Measurements from ENCODE around the gene IRF6.

DNA sequence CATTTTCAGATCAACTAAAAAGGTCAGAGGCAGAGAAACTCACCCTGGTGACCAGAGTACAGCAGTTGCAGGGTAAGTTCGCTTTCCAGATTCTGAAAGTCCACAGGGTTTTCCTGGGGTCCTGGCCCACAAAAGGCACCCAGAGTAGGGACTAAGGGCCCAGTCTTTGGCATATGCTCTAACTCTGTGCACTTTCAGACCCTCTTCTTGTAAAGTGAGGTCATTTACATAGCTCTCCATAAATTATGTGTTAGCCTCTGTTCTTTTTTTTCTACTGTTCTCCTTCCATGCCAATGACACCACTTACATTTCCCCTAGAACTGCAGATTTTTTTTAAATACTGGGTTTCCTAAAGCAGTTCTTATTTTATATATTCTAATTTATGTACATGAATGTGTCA lies 27.8 kb downstream of the IRF6 start:
- TF ChIP-seq ZNF565 (CRISPR knock-in tag; conservative IDR thresholded peaks at IDR 0.05; ENCODE audit: low read depth) (no peak), ZFP30 (CRISPR knock-in tag; IDR thresholded peaks at IDR 0.05) (no peak), RARB (CRISPR knock-in tag; IDR thresholded peaks at IDR 0.05) (no peak), CSDC2 (CRISPR knock-in tag; IDR thresholded peaks at IDR 0.05) (no peak)
- TF ChIP-seq, protein P1, sequence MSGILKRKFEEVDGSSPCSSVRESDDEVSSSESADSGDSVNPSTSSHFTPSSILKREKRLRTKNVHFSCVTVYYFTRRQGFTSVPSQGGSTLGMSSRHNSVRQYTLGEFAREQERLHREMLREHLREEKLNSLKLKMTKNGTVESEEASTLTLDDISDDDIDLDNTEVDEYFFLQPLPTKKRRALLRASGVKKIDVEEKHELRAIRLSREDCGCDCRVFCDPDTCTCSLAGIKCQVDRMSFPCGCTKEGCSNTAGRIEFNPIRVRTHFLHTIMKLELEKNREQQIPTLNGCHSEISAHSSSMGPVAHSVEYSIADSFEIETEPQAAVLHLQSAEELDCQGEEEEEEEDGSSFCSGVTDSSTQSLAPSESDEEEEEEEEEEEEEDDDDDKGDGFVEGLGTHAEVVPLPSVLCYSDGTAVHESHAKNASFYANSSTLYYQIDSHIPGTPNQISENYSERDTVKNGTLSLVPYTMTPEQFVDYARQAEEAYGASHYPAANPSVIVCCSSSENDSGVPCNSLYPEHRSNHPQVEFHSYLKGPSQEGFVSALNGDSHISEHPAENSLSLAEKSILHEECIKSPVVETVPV (CRISPR knock-in tag; IDR thresholded peaks at IDR 0.05) = no peak
- TF ChIP-seq, protein P2, sequence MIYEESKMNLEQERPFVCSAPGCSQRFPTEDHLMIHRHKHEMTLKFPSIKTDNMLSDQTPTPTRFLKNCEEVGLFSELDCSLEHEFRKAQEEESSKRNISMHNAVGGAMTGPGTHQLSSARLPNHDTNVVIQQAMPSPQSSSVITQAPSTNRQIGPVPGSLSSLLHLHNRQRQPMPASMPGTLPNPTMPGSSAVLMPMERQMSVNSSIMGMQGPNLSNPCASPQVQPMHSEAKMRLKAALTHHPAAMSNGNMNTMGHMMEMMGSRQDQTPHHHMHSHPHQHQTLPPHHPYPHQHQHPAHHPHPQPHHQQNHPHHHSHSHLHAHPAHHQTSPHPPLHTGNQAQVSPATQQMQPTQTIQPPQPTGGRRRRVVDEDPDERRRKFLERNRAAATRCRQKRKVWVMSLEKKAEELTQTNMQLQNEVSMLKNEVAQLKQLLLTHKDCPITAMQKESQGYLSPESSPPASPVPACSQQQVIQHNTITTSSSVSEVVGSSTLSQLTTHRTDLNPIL (CRISPR knock-in tag; IDR thresholded peaks at IDR 0.05; ENCODE audit: low read depth) = no peak

Measured in SK-N-SH treated with all-trans-retinoic acid at 6 μM for 48 hours (cell line).